Activated T-cell treated with anti-CD3 and anti-CD28 coated beads for 1 hour (primary cell): ENCODE data around the gene TPST1.

Experiments
- DNase-seq: peaks from one replicate; pipeline ENCODE4 v3.0.0-alpha.2; 2020; ENCODE audit warnings: low read depth

Gene TPST1

DNA sequence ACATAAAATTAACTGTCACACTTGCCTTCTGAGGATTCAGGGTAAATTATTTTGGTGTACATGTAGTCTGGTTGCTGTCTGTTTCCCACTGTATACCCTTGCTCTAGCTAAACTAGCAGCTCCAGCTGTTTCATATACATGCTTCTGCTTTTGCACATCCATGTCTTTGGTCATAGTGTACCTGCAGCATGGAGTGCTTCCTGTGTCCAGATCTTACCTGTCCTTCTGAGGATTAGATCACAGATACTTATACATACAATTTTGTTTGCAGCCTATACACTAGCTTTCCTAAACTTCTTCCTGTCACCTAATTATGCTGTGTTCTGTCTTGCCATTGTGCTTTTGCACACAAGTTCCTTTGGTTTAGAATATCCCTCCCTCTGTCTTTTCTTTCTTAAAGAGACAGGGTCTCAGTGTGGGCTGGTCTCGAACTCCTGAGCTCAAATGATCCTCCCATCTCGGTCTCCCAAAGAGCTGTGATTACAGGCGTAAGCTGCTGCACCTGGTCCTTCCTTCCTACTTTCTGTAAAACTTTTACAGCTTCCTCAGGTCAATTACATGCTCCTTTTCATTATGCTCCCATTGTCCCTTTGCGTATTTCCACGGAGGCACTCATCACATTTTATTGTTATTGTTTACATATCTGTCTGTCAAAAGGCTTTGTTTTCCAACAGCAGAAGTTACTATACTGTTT lies 33.8 kb downstream of the TPST1 start:
- no peak for DNase-seq

DNA sequence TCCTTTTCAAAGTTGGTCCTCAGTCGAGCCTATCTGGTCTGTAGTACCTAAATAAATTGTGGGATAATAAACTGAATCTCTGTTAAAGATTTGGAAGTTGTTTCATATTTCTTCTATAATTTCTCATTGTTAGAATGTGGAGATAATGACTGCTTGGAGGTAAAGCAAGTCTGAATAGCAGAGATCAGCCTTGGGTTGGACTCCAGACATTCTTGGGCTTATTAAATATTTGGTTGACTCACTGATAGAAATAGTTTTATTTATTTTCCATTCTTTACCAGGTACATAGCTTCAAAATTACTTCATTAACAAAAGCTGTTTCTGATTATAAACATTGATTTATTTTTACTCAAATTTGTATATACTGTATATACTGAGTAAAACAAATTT lies 34.3 kb downstream of the TPST1 start:
- DNase-seq: no peak

DNA sequence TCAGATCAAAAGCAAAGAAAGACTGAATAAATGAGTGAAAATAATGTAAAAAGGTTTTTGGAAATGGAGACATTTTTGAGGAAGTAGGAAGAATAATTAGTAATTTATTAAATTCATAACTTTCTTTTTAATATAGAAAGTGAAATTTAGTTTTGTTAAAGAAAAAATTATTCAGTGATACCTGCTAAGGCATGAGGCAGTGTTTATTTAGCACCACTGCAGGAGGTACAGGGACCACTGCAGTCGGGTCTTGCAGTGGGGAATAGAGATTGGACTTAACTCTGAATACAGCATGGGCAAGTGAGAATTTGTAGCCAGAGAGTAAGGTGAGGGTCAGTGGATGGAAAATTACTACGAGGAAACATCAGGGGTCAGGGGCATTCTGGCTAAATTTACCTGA lies 39.9 kb downstream of the TPST1 start:
- no peak for DNase-seq

DNA sequence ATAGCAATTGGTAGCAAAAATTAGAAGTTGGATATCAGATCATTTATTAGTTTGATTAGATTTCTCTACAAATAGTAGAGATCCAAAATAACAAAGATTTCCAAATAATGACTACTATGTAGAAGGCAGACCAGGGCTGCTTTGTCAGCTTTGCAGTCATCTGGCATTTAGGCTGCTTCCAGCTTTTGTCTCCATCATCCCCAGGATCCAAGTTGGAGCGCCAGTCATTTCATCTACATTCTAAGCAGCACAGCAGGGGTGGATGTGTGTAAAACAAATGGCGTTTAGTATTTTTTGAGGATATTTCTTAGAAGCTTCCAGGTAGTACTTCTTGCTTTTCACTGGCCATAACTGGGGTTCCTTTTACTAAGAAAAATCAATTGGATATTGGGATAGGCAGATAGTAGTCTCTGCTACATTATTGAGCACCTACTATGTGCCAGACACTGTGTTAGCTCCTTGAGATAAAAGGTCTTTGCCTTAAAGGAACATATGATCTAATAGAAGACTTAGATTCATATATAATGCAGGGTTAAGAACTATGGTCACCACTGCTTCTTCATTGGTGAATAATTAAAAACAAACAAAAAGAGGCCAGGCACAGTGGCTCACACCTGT lies 41.5 kb downstream of the TPST1 start:
- no peak for DNase-seq

DNA sequence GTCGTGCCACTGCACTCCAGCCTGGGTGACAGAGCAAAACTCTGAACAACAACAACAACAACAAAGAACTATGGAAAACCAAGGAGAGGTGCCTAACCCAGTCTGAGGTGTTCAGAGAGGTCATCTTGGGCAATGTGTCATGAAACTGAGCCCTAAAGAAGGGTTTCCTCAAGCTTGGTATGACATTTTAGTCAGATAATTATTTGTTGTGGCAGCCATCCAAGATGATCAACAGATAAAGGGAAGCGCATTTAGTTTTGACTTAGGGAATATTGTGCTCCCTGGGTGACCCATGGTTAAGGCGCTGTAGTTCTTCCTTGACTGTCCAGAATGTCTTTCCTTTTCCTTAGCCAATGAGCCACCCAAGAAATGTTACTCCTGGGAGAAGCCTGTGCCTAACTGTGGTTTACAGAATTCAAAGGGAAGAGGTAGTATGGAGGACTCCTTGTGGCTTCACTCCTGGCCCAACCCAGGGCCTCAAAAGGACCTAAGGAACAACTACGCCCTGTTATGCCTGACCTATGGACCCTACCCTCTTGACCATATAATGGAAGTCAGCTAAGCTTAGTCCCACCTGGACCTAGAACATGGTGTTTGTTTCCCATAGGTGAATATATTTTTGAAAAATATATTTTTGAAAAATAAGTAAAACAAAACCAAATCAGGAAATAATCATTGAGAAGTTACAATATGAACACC lies 42.4 kb downstream of the TPST1 start:
- no peak for DNase-seq

DNA sequence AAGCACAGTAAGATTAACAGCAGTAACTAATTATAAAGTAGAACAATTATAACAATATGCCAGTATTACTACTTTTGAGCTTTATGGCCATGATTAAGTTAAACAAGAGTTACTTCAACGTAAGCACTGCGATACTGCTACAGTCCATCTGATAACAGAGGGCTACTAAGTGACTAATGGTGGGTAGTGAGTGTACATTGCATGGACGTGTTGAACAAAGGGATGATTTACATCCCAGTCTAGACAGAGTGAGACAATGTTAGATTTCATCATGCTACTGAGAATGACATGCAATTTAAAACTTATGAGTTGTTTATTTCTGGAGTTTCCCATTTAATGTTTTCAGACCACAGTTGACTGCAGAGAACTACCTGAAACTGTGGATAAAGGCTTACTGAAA lies 45.6 kb downstream of the TPST1 start:
- DNase-seq: no peak

DNA sequence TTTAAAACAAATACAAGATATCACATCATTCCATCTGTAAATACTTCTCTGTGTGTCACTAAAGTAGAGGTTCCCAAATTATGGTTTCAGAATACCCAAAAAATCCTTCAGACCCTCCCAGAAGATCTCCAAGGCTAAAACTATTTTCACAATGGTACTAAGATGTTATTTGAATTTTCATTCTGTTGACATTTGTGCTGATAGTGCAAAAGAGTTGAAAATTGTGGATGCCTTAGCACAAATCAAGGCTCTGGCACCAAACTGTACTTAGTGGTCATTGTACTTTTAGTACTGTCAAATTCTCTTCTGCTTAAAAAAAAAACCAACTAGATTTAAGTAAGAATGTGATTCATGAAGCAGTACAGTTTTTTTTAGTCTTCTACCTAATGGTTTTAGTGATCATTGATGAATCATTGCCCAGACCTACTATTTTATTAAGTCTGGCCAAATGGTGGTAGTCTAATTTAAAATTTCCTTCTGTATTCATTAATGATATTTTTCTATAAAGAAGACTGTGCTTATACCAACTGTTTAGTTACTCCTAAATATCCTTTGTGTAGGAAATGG lies 50.5 kb downstream of the TPST1 start:
- DNase-seq: no peak

DNA sequence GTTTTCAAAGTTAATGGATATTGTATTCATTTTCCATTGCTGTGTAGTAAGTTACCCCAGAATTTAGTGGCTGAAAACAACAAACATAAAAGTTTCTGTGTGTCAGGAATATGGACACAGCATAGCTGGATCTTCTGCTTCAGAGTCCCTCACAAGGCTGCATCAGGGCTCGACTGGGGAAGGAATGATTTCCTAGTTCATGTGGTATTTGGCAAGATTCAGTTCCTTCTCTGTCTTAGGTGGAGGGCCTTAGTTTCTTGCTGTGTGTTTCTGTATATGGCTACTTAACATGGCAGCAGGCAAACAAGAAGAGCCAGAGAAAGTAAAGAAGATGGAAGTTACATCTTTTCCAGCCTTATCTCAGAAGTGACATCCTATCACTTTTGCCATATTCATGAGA lies 51.1 kb downstream of the TPST1 start:
- no peak for DNase-seq

DNA sequence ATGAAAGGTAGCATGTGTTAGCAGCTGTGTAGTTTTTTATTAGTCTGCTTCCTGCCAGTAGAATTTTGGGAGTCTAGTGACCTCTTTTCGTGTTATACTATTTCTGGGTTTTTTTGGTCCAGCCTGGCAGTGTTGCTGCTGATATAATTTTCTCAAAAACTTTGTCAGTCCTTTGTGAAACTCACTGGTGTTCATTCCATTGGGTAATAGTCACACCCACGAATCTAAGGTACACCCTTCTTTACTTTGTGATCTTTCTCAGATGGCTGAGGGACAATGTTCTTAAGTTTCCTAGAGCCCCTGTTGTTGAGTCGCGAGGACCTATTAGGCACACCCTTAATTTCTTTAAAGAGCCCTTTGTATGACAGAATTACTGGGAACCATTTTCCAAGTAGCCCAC lies 52.3 kb downstream of the TPST1 start:
- no peak for DNase-seq

DNA sequence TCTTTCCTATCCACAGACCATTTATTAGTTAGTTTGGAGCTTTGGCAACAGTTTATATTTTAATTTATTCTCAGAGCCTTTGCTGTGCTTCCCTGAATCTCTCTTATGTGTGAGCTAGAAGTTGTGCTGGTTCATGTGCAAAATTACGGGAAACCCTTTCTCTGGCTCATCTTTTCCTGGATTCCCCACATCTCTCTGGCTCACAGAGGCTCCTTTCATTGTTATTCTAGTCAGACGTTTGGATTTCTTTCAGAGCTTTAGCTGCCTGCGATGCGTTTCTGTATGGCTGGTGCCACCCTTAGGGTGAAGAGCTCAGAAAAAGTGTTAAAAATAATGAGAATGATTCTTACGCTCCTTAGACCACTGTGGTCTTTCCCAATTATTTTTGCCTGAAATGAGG lies 53.3 kb downstream of the TPST1 start:
- no peak for DNase-seq

DNA sequence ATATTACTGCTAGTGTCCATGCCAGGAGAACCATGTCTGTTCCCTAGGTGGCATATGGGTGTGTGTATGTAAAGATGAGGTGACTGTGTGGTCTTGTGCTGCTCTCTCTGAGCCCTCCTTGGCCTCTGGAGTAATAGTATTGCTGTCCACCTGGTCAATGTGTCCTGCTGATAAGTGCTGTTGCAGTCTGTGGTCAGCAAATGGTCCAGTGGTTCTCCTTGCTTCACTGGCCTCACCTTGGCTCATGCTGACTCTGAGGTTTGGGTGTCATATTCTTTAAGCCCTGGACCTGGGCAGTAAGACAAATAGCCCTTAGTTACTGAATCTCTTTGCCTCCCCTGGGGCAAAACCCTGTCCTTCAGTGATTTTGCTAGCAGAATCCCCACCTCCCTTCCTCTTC lies 56.8 kb downstream of the TPST1 start:
- DNase-seq: no peak

DNA sequence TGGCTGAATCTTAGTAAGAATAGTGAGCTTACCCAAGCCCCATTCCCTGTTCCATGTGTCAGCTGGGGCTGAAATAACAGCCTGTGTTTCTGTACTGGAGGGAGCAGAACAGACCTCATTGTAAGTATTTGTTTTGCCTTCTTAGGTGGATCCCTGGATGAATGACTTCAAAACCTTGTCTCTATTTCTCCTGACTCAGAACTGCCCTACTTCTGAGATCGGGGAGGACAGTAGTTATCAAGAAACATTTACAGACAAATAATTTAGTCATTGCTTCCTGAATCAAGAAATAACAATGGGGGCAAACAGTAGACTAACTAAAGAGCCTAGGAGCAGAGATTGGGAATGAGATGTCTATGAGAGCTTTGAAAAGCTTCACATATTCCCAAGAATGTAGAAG lies 58.8 kb downstream of the TPST1 start:
- no peak for DNase-seq

DNA sequence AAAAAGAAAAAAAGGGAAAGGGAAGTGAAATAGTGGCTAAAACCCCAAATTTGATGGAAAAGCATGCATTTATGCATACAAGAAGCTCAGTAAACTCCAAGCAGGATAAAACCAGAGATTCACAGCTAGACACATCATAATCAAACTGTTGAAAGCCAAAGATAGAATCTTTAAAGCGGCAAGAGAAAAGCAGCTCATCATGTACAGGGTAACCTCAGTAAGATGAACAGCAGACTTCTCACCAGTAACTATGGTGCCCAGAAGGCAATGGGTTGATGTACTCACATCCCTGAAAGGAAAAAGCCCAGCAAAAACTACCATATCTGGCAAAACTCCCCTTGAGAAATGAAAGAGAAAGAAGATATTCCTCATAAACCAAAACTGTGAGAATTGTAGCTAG lies 60.4 kb downstream of the TPST1 start:
- DNase-seq: no peak

DNA sequence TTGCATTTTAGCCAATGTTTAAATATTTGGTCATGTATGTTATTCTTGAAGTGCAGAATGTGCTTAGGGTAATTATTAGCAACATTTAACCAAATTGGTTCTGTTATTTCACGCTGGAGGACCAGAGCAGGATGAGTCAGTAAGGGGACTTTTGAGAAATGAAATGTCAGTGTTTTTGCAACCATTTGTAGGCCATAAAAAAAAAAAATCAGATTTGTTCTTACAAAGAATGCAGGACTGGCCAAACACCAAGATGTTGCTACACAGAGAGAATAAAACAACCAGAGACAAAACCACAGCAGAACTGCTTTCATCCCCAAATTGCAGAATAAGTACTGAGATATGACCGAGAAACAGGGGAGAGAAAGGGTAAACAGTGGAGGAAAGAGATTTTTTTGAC lies 62.1 kb downstream of the TPST1 start:
- no peak for DNase-seq

DNA sequence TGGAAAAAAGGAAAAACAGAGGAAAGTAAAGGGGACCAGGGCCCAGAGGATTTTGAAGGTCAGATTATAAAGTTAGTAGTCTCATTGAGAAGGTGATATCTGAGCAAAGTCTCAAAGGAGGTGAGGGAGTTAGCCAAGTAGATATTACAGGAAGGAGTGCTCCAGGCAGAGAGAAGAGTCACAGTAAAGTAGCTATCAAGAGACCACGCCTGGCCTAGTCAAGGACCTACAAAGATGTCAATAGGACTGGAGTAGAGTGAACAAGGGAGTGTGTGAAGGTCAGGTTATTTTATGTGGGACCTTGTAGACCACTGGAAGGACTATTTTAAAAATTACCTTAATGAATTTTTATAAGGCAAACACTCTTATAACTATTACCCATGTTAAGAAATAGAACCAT lies 64.8 kb downstream of the TPST1 start:
- DNase-seq: no peak

DNA sequence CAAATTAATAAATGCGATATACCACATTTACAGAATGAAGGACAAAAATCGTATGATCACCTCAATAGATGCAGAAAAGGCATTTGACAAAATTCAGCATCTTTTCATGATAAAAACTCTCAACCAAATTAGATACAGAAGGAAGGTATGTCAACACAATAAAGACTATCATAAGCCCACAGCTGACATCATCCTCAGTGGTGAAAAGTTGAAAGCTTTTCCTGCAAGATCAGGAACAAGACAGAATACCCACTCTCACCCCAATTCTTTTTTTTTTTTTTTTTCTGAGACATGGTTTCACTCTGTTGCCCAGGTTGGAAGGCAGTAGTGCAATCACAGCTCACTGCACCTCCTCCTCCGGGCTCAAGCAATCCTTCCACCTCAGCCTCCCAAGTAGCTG lies 67.2 kb downstream of the TPST1 start:
- no peak for DNase-seq

DNA sequence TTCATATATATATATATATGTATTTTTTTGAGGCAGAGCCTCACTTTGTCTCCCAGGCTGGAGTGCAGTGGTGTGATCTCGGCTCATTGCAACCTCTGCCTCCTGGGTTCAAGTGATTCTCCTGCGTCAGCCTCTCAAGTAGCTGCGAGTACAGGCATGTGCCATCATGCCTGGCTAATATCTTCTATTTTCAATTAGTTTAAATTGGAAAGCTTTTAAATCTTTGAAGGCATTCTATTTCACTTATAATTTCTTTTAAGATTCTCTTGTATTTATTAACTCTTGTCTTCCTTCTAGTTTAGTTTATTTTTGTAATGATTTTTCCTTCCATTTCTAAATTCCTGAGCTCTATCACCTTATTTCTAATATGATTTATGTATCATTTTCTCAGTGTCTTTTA lies 71.2 kb downstream of the TPST1 start:
- DNase-seq: no peak

DNA sequence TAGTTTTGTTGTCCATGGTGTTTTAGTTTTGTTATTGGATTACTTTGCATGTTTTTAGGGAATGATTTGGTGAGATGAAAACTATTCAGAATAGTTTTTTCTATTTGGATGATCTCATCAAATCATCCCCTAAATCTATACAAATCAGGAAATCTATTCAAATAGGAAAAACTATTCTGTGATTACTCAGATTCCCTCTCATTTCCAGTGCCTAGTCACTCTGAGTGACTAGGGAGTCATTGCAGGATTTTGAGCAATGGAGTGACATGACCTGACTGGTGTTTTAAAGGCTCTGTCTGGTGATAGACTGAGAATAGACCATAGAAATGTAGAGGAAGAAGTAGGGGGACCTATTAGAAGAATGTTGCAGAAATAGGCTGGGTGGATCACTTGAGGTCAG lies 72.4 kb downstream of the TPST1 start:
- no peak for DNase-seq

DNA sequence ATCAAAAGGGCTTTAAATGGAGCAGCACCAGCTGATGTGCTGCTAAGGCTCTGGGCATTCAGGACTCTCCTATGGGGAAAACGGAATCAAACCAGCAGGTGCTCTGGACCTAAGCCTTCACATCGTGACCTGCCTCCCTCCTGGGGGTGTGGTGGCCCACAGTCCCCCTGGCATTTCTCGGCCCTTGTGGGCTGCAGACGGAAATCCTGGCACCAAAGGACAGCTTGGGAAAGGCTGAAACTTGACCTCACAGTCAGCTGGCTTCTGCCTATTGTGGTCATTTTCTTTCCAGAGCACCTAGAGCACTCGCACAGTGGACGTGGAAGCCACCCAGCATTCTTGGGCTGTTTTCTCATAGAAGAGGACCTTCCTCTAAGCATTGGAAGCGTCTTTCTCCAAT lies 74.8 kb downstream of the TPST1 start:
- DNase-seq: no peak

DNA sequence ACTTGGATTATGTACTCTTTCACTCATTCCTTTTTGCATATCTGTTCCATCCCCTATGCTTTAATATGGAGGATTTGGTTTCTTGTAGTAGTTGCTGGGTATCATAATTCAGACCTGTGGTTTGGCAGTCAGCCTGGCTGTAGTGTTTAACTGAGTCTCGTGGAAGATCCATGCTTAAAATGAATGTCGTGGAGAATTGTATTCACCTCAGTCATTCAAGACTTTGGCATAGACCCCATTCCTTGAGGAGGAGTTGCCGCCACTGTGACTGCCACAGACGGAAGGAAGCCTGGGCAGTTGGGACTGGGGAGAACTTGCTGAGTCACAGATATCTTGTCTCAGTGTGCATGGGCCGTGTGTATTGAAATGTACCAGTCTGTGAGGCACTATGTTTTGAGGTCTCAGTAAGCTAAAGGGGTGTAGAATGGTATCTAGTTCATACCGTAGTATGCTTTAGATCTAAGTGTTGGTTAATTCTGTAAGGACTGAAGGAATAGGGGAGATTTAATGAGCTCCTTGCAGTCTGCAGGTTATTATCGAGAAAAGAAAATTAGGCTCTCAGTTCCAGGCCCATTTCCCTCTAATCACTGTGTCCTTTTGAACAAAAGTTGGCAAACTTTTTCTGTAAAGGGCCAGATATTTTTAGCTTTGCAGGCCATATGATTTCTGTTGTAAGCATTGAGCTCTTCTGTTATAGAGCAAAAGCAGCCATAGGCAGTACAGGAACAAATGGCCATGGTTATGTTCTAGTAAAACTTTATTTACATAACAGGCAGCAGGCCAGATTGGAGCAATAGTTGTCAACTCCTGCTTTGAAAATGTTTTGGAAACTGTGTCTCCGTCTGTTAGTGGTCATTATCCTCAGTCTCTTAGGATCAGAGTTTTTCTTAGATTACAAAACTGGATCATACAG lies 76.8 kb downstream of the TPST1 start:
- no peak for DNase-seq

DNA sequence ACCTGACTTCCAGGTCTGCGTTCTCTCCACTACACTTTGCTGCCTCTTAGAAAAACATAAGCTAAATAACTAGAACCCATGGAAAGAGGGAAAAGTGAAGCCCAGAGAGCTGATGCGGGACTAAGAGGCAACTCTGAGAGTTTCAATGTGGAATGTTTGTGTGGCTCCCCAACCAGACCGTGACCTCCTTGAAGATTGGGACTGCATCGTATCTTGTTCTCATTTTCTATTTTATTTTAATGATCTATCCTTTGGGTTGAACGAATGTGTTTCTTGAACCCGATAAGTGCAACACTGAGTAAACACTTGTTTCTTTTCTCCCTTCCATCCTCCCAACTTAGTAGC lies 77.4 kb downstream of the TPST1 start:
- DNase-seq: no peak
